ENCODE results near the gene MRNIP.
"Not testable (repeated sequence)": the region's sequence is repeated elsewhere in the genome, so short reads cannot be mapped to it uniquely, and the experiment has no call there.

MRNIP gene

DNA sequence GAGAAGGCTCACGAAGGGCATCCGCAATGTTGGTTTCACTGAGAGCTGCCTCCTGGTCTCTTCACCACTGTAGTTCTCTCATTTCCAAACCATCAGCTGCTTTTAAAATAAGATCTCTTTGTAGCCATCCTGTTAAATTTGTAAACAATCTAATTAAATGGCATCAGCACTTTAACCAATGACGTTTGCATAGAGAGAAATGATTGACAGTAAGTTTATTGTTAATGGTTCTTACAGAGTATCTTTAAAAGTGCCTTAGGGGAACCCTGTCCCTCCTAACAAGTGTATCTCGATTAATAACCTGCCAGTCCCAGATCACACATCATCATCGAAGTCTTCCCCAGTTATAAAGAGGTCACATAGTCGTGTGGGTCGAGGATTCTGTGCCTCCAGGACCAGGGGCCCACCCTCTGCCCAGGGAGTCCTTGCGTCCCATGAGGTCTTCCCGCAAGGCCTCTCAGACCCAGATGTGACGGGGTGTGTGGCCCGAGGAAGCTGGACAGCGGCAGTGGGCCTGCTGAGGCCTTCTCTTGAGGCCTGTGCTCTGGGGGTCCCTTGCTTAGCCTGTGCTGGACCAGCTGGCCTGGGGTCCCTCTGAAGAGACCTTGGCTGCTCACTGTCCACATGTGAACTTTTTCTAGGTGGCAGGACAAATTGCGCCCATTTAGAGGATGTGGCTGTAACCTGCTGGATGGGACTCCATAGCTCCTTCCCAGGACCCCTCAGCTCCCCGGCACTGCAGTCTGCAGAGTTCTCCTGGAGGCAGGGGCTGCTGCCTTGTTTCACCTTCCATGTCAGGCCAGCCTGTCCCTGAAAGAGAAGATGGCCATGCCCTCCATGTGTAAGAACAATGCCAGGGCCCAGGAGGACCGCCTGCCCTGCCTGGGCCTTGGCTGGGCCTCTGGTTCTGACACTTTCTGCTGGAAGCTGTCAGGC, 21.3 kb downstream of the MRNIP start:
- no peak for FAIRE-seq

DNA sequence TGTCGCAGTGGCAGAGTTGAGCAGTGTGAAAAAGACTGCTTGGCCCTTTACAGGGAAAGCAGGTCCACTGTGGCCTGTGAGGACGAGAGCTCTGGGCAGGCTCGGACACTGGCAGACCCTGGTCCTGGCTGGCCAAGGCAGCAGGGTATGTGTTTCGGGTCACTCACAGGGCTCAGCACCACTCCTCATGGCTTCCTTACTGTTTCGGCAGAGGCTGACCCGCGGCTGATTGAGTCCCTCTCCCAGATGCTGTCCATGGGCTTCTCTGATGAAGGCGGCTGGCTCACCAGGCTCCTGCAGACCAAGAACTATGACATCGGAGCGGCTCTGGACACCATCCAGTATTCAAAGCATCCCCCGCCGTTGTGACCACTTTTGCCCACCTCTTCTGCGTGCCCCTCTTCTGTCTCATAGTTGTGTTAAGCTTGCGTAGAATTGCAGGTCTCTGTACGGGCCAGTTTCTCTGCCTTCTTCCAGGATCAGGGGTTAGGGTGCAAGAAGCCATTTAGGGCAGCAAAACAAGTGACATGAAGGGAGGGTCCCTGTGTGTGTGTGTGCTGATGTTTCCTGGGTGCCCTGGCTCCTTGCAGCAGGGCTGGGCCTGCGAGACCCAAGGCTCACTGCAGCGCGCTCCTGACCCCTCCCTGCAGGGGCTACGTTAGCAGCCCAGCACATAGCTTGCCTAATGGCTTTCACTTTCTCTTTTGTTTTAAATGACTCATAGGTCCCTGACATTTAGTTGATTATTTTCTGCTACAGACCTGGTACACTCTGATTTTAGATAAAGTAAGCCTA, 22.2 kb downstream of the MRNIP start:
- no peak for FAIRE-seq

DNA sequence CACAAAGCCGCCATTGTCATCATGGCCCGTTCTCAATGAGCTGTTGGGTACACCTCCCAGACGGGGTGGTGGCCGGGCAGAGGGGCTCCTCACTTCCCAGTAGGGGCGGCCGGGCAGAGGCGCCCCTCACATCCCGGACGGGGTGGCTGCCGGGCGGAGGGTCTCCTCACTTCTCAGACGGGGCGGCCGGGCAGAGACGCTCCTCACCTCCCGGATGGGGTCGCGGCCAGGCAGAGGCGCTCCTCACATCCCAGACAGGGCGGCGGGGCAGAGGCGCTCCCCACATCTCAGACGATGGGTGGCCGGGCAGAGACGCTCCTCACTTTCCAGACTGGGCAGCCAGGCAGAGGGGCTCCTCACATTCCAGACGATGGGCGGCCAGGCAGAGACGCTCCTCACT, 23.7 kb downstream of the MRNIP start:
- not testable (repeated sequence) for FAIRE-seq

DNA sequence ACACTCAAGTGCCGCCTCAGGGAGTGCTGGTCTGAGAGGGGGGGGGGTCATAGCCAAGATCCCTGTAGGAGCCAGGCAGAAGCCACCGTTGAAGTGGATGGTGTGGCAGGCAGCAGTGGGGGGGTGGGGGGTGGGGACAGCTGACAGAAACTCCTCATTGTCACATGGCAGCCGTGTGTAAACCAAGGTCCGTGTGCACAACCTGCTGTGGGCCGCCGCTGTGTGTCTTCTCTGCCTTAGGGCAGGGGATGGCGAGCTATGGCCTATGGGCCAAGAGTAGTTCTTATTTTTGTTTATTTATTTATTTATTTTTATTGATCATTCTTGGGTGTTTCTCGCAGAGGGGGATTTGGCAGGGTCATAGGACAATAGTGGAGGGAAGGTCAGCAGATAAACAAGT, 24.5 kb downstream of the MRNIP start:
- FAIRE-seq: no peak

DNA sequence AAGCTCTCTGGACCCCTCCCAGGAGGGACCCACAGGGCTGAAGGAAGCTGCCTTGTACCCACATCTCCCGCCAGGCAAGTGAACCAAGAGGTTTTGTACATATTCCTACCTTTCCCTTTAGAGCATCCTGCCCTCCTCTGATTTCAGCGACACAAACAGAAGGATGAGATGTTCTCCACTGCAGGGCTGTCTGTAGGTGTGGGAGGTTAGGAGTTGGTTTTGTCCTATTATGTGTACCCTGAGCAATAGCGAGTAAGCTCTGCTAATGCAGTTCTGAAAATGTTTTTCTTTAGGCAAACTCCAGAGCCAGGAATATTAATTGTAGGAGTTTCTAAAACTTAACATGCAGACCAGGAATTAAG, 24.9 kb downstream of the MRNIP start:
- no peak for FAIRE-seq

DNA sequence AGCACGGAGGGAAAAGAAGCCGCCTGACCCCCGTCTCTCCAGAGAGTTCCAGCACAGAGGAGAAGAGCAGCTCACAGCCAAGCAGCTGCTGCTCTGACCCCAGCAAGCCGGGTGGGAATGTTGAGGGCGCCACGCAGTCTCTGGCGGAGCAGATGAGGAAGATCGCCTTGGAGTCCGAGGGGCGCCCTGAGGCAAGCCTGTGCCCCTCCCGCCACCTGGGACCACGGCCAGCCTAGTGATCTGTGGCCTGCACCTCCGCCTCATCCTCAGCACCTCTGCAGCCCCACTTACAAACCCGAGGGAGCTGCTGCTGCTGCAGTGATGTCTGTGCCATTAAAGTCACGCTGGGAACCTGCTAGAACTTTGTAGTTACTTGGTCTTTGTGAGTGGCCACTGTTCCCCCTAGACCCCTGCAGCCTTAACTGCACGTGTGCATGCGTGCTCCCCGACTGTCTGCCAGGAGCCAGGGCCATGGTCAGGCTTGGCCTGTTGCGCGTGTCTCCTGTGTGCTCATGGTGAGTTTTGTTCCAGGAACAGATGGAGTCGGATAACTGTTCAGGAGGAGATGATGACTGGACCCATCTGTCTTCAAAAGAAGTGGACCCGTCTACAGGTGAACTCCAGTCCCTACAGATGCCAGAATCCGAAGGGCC, 25.4 kb downstream of the MRNIP start:
- FAIRE-seq: no peak

DNA sequence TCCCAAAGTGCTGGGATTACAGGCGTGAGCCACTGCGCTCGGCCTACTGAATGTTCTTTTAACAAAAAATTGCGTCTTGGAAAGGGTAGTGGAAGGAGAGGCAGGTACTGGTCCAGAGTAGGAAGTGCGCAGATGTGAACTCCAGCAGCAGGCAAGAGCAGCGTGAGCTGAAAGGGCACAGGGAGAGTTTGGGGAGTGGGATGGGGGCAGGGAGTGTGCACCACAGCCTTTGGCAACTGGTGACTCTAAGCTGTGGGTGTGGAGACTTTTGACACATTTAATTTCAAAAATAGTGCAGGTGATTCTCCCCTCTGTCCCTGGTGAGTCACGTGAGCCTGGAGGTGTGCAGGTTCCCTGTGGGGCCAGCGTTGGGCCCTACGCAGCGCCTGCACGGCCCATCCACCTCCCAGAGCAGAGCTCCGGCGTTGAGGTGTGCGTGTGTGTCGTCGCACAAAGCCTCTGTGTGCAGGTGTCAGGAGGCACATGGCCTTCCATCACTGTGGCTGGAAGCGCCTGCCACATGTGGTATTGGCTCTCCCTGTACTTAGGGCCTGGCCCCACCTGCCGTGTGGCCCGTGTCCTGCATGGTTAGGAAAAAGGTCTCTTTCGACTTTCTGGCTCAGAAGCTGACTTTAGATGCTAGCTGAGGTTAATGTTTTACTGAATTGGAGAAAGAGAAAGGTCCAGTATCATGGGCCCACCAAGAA, 26.4 kb downstream of the MRNIP start:
- no peak for FAIRE-seq

DNA sequence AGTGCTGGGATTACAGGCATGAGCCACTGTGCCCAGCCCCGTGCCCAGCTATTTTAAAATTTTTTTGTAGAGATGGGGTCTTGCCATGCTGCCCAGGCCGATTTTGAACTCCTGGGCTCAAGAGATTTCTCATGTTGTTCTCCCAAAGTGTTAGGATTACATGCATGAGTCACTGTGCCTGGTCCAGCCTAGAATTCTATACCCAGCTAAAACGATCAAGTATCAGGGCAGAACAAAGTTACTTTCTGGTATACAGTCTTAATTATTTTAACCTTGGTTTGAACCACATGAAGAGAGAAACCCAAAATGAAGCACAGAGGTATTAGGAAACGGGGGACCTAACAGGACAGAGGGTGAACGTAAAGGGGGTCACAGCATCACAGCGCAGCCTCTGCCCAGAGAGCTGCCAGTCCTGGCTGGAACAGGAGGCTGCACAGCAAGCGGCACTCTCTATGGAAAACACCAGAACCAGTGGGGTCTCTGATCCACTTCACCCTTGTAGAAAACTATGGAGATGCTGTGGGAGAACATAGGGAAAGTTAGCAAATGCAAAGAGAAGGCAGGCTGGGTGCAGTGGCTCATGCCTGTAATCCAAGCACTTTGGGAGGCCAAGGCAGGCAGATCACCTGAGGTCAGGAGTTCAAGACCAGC, 27.7 kb downstream of the MRNIP start:
- no peak for FAIRE-seq

DNA sequence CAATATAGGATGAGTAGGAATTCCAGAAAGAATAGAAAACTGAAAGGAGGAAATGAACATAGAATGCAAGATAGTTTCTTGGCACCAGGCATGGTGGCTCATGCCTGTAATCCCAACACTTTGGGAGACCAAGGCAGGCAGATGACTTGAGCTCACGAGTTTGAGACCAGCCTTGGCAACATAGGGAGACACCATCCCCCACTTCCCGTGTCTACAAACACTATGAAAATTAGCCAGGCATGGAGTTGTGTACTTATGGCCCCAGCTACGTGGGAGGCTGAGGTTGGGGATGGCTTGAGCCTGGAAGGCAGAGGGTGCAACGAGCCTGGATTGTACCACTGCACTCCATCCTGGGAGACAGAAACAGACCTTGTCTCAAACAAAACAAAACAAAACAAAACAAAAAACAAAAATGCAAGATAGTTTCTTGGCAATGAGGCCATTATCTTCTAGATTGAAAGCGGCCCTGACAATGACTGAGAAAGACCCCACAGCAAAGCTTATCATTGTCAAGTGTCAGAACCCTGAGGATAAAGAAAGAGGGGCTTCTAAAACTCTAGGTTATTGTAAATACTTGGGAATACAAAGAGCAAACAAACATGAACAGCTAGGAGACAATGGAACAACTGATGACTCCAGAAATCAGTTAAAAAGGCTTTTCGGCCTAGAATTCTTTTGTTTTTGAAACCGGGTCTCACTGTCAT, 28.7 kb downstream of the MRNIP start:
- FAIRE-seq: no peak

DNA sequence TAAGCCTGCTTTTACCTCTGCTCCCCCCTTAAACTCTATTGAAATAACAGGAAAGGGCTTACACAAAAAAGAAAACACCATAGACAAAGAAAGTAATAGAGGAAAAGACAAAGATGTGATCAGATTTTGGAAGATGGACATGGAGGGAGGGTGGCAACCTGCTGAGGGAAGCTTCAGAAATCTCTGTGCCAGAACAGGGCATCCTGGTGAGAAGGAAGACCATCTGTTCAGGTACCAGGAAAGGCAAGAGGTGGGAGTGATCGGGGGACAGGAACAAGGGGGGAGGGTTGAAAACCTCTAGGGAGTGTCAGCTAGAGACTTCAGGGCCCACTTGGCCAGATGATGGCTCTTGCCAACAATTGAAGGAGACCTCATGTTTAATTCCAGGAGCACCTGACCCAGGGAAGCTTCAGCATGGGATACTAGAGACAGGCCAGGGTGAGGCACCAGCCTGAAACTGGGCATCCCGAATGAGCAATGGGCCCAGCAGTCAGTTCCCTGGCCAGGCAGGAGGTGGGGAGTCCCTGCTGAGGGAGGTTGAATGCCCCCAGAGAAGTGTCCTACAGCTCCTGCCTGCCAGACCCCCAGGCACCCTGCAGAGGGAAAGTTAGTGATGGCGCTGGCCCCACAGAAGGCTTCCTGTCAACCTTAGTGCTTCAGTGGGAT, 29.7 kb downstream of the MRNIP start:
- FAIRE-seq: no peak

DNA sequence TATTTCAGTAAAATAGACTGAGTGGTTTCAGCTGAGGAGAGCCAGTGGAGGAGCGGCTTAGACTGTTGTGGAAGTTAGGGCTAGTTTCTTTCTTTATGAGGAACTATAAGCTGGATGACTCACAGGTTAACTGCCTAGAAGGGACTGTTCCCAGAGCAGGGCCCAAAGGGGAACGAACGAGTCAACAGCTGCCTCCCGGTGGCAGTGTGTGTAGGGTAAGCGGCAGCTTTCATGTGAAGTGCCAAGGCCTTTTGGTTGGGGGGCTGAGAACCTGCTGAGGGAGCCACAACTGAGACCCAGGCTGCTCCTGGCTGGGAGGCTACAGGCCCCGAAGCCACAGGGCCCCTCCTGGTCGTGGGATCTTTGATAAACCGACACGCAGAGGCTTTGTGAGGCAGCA, 30.9 kb downstream of the MRNIP start:
- FAIRE-seq: no peak

DNA sequence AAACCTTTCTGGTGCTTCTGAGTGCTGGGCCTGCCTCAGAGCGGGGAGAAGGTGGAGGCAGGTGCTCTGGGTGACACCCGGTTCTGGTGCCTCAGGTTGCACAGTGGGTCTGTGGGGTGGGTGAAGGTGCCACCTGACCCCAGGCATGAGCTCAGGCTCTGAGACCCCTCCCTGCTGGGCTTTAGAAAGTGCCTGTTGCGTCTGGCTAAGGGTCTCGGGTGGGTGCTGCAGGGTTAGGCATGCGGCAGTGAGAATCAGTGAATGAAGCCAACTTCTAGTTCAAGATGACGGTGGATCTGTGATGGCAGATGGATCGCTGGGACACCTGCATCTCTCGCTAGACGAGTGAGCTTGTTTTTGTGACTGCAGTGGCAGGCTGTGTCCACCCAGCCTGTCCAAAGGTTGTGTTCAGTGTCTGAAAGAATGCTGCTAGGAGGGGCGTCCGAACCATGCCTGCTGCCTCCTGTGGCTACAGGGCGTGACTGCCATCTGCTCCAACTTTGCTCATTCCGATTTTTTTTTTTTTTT, 32.9 kb downstream of the MRNIP start:
- no peak for FAIRE-seq

DNA sequence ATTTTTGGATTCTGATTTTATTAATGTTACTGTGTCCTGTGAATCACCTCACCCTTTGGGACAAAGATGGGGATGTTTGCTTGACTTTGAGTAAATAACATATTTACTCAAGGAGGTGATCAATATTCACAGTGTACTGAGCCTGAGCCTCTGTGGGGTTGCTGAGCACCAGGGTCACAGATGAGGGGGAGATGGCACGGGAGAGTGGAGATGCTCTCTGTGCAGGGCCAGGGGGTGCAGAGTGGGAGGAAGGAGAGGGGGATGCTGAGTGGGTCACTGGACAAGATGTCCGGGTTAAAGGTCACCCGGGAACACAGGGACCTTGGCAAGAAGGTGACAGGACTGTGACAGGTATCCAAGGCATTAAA, 33.9 kb downstream of the MRNIP start:
- FAIRE-seq: no peak

DNA sequence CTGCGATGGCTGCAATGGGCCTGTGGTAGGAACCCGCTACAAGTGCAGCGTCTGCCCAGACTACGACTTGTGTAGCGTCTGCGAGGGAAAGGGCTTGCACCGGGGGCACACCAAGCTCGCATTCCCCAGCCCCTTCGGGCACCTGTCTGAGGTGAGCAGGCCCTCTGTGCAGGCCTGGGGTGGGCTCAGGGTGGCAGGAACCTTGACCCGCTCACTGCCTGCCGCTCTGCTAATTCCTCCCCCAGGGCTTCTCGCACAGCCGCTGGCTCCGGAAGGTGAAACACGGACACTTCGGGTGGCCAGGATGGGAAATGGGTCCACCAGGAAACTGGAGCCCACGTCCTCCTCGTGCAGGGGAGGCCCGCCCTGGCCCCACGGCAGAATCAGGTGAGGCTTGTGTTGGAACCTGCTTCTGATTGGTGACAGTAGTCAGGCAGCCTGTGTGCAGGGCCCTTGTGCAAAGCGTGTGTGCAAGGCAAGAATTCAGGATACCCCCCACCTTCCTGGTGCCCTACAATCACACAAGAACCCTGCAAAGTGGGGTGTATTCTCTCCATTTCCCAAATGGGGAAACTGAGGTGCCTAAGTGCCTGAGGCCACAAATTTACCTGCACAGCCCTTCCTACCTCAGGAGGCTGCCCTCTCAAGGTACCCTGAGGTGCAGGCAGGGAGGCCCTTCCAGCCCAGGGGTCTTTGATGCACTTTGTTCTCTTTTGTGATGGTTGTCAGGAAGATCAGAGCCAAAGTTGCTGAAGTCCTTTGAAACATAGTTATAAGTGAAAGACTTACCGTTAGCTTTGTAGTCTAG, 34.5 kb downstream of the MRNIP start:
- FAIRE-seq: no peak

DNA sequence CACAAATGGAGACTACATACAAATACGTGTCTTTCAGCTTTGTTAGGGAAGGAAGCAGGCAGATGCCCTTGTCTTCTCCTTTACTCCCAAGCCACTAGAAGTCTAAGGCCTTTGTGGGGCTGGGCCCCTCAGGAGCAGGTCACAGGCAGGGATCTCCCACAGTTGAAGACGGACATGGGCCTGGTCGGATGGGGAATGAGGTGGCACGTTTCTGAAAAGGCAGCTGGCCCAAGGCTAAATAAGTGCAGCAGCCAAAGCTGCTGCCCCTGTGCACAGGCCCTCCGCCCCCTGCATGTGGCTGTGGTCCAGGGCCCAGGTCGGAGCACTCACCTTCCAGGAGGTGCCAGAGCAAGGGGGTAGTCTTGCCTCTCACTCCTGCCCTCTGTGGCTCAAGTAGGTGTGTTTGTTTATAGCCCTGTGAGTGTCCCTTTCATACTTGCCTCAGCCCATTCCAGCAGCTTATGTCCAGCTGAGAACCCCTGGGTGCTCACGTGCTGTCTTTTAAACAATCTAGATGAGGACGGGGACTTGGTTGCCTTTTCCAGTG, 36.1 kb downstream of the MRNIP start:
- no peak for FAIRE-seq

DNA sequence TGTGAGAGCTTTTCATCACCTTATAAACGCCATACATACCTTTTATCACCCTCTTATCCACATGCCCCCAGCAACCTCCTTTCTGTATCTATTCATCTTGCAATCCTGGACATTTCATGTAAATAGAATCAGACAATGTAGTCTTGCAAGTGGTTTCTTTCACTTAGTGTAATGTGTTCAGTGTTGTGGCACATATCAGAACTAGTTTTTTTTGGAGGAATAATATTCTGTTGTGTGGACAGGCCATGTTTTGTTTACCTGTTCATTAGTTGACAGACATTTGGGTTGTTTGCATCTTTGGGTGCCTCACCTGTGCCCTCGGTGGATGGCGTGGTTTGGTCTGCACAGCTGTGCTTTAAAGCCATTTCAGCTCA, 36.6 kb downstream of the MRNIP start:
- FAIRE-seq: no peak

DNA sequence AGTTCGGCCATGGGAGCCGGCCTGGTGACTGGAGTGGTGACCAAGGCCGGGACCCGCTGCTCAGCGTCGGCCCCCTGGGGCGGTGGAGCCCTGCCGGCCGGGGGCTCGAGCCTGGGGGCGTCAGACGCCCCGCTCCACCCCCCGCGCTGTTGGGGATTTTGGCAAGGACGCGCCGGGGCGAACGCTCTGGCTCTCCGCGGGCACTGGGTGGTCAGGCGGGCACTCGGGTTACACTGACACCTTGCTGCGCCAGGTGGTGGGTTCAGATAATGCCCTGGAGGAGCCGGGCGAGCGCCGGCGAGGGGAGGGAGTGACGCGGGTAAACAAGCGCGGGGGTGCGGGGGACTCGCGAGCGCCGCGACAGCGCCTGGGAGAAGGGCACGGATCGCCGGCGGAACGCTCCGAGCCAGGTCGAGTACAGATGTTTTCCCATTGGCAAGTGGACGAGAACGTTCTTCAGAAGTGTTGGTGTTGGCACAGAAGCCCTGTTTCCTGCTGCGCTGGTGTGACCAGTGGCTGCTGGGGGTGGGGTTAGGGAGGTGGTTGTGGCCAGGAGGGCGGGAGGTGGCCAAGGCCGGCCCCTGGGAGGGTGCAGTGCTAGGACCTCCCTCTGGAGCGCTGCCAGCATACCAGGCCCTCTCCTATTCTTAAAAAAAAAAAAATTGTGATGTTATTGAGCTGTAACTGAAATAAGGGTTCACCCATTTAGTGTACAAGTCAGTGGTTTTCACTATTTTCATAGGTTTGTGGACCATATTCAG, 37.1 kb downstream of the MRNIP start:
- peak; percentile 72 for FAIRE-seq

DNA sequence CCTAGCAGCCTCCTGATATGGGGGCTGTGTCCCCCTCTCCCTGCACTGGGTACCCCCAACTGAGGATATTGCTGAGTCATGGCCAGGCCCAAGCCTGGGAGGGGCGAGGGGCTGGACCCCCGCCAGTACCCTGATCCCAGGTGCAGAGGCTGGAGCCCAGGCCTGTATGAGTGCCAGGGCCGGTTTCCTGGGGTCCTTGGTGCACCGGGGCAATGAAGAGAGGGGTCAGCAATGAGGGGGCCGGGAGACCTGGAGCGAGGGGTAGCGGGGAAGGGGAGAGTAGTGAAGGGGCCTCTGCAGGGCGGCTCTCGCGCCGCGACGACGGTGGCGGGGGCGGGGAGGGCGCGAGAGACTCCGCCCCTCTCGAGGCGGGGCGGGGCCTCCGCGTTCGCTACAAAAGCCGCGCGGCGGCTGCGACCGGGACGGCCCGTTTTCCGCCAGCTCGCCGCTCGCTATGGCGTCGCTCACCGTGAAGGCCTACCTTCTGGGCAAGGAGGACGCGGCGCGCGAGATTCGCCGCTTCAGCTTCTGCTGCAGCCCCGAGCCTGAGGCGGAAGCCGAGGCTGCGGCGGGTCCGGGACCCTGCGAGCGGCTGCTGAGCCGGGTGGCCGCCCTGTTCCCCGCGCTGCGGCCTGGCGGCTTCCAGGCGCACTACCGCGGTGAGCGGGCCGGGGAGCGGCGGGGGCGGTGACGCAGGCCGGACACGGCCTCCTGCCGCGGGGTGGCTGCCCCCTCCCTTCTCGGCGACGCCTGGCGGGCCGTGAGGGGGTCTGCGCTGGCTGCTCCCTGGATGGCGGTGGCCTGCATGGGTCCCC, 37.9 kb downstream of the MRNIP start, which contains the start of gene SQSTM1:
SQSTM1 (plus strand) TSS at position 423 of the 815 bp plus-strand sequence; CDS start at position 455, 32 bp downstream.
- no peak for FAIRE-seq

Data from A204.1 (cell line).